ENCODE data around the gene HRH1.

GRCh38 chr3:11307830-11308432 is 153.6 kb downstream of the HRH1 start:
- TF ChIP-seq POLR2A (IDR thresholded peaks at IDR 0.05; ENCODE audit: low read depth, low read length) (no peak), POLR2AphosphoS5 (IDR thresholded peaks at IDR 0.05; ENCODE audit: low read depth, low read length) (no peak), TAF1 (IDR thresholded peaks at IDR 0.05; ENCODE audit: low read depth, low read length) (no peak), POU2F2 (IDR thresholded peaks at IDR 0.05; ENCODE audit: low read depth, low read length) (no peak), SPI1 (IDR thresholded peaks at IDR 0.05; ENCODE audit: low read depth, low read length) (no peak), PAX5 (IDR thresholded peaks at IDR 0.05; ENCODE audit: insufficient read depth, low read length, severe bottlenecking) (no peak)
